ENCODE measurements around the gene CA5A.

GRCh38 chr16:87958632-87959031 lies 22.3 kb upstream of the CA5A start:
- TF ChIP-seq EZH2 (IDR thresholded peaks at IDR 0.05; ENCODE audit: borderline replicate concordance) (no peak), EZH2phosphoT487 (IDR thresholded peaks at IDR 0.05; ENCODE audit: low read depth, severe bottlenecking, unreplicated experiment) (no peak)
- TF ChIP-seq, protein P1, sequence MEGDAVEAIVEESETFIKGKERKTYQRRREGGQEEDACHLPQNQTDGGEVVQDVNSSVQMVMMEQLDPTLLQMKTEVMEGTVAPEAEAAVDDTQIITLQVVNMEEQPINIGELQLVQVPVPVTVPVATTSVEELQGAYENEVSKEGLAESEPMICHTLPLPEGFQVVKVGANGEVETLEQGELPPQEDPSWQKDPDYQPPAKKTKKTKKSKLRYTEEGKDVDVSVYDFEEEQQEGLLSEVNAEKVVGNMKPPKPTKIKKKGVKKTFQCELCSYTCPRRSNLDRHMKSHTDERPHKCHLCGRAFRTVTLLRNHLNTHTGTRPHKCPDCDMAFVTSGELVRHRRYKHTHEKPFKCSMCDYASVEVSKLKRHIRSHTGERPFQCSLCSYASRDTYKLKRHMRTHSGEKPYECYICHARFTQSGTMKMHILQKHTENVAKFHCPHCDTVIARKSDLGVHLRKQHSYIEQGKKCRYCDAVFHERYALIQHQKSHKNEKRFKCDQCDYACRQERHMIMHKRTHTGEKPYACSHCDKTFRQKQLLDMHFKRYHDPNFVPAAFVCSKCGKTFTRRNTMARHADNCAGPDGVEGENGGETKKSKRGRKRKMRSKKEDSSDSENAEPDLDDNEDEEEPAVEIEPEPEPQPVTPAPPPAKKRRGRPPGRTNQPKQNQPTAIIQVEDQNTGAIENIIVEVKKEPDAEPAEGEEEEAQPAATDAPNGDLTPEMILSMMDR (IDR thresholded peaks at IDR 0.05; ENCODE audit: poor library complexity): no peak
